Measurements from ENCODE around the gene FGGY.

The FGGY gene

DNA sequence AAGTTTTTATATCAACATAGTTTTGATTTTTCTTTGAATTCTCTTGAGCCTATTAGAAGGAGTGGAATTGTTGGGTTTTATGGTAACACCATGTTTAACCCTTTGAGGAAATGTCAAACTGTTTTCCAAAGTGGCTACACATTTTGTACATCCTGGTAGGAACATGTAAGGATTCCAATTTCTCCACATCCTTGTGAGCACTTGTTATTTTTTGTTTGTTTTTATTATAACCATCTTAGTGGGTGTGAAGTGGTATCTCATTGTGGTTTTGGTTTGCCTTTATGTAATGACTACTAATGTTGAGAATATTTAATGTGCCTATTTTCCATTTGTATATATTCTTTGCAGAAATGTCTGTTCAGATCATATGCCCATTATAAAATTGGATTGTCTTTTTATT lies 120.5 kb downstream of the FGGY start:
- no peak for FAIRE-seq

DNA sequence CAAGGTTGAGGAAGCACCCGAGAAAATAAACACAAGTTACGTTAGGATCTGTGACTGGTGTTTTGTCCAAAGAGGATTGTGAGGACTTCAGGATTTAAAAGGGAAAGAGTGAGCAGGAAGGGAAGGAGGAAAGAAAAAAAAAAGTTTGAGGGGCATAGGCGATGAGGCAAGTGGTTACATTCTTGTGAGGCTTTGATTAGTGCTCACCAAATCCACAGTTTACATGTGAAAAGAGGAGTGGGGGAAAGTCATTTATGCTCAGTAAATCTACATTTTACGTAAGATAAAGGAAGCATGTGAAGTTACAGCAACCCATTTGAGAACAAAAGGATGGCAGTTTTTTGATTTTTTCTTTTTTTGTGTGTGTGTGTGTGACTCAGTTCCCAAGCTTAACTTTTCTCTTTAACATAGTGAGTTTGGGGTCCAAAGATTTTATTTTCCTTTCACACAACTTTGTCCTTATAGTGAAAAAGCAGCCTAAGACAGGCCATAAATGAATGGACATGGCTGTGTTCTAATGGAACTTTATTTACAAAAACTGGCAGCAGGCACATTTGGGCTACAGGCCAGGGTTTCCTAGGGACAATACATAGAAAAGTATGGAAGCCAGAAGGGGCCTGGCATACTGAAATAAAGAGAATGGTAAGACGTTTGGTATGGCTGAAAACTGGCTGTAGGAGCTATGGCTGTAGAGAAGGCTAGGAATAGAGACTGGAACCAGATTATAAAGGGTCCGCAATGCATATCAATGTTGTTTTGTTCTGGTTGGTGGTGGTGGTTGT lies 121.7 kb downstream of the FGGY start:
- FAIRE-seq, result no peak

DNA sequence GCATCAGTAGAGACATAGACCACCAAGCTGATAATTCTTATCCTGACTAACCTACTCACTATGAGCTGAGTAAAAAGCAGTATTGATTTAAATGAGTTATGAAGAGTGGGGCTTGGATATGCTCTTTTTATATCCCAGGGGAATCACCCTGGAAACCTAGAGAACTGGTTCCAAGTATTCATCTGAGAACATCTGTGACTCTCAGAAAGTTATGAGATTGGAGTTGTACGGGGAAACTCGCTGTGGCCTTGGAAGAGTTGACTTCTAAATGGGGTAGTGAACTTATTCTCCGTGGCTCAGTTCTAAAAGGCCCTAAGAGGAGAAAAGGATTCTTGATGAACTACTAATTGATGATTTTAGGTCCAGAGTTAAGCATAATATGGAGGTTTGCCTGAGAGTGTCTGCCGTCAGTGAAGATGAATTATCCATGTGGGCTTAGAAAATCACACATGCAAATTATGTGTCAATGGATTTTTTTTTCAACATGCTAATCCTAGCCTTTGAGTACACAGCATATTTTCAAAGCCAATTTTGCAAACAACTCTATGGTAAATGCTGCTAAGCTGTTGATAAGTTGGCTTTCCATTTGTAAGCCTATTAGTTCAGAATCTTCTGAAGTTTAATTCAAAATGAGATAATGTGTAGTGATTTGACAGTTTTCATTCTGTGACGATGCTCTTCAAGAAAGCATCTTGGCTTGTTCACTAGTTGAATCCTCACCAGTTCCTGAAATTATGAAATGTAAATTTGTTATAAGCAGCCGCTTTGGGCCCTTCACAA lies 122.7 kb downstream of the FGGY start:
- FAIRE-seq, result no peak

DNA sequence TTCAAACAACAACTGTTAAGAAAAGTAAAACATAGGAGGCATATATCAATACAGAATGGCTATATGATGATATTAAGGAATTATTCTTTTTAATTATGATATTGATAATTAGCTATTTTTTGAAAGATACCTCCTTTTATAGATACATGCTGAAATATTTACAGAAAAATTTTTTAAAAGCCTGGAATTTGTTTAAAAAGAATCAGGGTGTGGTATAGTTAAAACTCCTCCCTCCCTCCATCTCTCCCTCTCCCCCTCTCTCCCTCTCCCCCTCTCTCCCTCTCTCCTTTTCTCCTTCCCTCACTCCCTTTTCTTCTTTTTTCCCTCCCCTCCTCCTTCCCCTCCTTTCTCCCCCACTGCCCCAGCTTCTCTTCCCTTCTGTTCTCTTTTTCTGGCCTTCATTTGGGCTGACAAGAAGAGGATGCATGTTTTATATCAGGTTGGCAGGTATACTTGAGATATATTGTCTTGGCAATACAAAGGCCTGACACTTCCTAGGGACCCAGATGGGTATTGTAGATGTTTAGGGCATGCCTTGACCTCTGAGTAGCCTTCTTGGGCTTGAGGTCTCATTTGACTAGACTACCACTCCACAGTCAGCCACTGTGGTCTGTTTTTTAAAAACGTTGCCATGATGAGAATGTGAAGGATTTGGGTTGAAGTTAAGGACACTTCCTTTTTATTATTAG lies 124.5 kb downstream of the FGGY start:
- FAIRE-seq, result no peak

DNA sequence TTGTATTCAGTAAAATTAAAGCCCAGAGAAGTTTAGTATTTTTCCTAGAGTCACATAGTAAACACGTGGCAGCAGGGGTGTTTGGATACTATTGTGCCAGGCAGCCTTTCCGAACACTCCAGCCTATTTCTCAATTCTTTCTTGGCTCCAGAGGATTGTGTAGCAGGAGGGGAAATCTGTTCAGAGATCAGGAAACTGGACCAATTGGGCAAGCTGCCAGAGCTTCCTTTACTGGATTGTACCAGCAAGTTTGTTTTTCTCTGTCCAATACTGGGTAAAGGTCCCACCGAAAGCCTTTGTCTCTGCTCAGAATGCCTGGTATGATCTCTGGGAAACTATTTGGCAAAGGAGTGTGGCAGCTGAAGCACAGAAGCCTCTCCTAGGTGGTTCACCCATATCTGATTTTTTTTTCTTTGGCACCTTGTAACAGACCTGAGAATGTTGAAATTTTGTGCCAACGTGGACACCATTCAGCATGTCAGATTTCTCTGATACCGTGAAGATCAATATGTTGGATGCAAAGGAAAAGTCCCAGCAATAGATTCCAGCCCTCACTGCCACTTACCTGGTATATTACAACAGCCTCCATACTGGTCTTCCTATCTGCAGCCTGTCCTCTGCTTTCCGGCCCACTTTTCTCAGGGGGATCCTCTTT lies 126.2 kb downstream of the FGGY start:
- FAIRE-seq, result no peak

DNA sequence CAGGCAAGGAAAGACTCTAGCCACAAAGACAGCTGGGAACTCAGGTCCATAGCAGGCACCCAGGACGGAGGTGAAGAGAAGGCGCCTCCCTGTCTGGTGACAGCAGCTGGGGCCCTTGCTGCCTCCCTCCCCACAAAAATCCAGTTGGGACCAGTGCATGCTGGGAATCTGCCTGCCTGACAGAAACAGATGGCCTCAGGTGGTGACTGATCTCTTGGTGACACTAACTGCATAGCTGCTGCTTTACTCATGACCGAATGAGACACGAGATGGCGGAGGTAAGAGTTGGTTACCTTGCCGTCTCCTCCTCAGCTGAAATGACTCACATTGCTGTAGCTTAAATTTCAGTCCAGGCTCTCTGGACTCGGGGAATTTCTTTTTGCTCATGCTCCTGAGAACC lies 130.3 kb downstream of the FGGY start:
- FAIRE-seq, result no peak

DNA sequence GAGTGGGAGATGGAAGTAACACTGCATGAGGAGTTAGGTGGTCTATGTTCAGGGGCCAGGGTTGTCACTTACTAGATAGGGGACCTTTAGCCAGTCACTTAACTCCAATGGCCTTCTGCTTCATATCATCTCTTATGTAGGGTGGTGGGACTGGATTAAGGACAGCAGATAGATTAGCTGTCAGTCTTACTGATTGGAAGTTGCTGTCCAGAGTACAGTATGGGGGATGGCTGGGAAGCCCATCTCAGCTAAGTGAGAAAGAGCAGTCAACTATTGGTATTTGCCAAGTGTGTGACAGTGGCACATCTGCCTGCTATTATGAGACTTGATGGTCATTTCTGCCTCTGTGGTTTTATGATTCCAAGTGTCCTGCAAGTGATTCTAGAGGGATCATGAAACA lies 130.9 kb downstream of the FGGY start:
- no peak for FAIRE-seq

DNA sequence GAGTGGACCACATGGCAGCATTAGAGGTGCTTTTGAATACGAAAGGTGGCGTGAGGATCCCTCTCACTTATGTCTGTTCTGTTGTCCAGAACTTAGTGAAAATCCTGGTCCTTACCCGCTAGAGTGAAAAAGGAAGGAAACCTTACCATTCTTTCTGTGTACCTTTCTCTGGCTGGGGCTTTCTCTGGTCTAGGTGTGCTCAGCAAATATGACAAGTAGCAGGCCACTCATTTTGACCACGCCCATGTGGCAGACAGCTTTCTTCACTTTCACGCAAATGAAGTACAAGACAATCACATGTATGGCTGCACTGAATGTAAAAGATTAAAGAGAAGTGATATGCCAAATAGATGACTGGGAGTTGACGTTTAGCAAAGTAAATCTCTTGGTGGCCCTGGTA lies 131.9 kb downstream of the FGGY start:
- FAIRE-seq, result no peak

DNA sequence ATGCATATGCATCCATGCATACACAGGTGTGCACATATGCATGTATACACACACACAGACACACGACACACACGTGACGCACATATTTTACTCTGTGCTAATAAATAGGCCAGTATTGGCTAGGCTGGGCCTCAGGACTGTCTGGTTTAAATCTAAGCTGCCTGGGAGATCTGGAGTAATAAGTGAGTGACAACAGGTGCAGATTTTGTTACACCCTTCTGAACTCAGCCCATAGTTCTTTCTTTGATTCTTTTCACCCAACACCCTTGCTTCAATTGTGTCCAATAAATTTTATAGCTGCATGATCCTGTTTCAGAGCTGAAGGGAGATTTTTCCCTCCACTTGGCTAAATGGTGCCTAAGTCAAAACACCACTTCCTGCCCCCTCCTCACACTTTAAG lies 132.8 kb downstream of the FGGY start:
- no peak for FAIRE-seq

DNA sequence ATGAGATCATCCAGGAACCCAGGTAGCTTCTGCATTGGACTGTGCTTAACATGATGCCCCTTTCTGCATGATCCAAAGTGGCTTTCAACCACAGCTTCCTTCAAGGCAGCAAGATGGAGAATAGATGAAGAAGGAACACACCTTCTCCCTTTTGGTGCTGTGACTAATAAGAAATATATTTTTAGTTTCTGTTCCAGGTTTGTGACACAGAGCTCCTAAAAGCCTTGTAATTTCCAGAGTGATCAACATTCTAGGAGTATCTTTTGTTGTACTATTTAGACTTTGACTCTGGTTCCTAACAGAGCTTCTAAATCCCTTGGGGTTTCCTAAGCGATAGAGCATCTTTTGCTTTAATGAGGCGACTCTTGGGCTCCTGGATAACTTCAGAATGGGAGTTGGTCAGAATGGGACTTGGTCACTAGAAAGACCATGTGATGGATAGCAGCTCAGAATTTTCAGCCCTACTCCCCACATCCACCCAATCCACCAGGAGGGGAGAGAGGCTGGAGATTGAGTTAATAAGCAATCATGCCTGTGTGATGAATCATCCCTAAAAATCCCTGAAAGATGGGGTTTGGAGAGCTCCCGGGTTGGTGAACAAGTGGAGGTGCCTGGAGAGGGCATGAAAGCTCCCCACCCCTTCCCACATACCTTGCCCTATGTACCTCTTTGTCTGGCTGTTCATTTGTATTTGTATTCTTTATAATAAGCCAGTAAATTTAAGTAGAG lies 134.8 kb downstream of the FGGY start:
- no peak for FAIRE-seq

DNA sequence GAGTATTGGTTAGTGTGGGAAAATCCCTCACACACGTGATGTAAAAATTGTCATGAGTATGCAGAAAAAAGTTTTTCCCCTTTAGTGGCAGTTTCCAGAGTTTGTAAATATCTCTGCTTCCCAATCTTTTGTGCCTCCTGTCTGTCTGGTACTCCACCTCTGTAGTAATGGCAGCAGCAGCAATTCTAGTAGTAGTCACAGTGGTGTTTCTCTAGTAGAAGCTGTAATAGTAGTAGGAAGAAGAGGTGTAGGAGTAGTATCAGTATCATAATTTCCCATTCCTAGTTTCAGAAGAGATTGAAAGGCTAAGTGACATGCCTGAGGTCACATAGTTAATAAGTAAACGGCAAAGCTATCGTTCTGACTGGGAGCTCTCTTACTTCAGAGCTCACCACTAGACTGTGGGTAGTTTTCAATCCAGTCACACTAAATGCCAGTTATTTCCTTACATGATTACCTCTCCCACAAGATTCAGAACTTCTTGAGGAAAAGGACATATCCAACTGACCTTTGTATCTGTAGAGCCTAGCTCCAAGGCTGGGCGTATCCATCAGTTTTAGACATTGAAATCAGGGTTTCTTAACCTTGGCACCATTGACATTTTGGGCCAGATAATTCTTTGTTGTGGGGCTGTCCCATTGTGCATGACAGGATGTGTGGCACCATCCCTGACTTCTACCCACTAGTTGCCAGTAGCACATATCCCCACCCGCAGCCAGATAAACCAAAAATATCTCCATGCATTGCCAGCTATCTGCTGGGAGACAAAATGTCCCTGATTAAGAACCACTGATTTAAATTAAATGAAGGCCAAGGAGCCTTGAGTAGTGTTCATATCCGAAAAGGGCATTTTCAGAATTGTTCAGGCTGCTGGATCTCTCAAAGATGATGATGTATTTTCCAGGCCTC lies 135.9 kb downstream of the FGGY start:
- no peak for FAIRE-seq

DNA sequence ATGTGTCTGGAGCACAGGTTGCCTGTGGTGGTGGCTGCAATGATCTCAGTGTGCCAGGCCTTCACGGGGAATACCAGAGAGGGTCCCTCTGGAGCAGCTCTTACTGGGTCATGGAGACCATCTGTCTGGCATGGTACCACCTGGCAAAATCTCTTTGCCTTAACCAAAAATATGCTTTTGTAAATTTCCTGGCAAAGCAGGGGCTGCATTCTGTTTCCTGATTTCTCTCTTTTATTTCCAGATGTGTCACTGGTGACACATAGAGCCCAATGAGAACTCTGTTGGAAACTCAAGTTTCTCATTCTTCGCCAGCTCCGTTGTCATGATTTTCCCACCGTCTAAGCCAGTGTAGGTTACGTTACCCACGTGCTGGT lies 136.5 kb downstream of the FGGY start:
- FAIRE-seq, result no peak

DNA sequence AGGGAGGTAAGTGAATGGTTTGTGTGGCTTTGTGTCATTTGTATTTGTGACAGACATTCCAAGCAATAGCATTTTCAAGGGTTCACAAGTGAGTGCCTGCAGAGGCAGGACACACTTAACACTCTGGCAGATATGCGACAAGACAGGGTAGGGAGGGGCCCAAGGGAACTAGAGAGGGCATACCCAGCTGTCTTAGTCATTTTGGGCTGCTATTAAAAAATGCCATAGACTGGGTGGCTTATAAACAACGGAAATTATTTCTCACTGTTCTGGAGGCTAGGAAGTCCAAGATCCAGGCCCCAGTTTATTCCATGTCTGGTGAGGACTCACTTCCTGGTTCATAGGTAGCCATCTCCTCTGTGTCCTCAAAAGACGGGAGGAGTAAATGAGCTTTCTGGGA lies 137.4 kb downstream of the FGGY start:
- no peak for FAIRE-seq

DNA sequence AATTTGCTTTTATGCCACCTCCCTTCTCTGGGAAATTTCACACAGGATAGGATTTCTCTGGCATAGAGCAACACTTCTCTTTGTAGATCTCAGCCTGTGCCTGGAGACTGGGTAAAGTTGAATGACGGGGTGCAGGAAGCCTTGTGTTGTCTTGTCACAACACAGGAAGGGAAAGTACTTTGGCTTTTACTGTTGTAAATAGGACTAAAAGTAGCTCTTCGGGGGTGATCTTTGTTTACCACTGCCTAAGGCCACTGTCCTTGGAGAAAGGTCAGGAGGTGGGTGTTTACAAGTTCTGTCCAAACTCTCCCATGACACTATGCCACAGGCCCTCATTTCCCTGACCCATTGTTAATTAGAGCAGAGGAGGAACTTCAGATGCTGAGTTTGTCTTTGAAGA lies 139.7 kb downstream of the FGGY start:
- no peak for FAIRE-seq

DNA sequence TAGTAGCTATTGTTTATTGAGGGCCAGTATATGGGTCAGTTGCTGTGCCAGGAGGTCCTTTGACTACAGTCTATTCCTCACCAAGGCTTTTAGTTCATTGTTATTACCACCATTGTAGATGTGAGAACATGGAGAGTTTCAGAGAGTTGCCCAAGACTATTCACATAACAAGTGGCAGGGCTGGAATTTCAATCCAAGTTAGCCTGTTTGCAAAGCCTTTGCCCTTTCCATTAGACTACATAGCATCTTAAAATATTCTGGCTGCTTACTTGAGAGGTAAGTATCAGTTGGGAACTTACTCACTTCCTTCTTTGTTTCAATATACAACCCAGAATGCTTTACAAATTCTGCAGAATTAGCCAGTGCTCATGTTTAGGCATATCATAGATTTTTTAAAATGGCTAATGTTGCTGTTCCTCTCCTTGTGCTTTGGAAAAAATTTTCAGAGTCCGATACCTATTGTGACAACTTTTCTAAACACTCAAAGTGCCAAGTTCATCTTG lies 141.2 kb downstream of the FGGY start:
- FAIRE-seq, result no peak

DNA sequence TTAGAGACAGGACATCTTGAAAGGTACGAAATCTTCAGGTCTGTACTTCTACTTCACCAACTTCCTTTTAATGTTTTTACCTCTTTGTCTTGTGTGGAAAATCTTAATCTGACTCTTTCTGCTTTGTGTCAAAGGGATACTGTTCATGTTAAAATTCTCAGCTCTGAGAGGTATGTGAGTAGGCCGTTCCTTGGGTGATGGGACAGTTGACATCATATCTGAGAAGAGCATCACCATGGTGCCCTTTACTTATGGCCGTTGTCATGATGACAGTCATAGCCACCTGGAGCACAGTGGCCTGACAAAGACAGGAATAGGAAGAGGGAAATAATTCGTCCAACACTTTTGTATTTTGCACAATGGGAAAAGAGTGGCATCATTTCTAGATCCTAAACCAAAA lies 145.6 kb downstream of the FGGY start:
- no peak for FAIRE-seq

DNA sequence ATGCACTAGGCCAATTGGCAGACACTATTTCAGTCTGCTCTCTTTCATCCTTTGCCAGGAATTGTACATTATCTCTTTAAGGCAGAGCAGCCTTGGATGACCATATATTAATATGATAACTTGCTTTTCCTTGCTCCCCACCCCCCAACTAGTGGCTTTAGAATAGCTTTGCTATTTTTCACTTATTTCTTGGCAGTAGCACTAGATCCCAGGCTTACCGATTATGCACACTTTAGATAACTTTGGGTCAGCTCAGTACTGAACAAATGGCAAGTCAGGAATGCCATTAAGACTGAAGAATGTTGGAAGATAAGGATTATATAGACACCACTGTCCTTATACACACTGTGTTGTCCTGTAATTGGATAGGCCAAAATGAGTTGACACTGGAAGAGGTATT lies 146.4 kb downstream of the FGGY start:
- FAIRE-seq, result no peak

DNA sequence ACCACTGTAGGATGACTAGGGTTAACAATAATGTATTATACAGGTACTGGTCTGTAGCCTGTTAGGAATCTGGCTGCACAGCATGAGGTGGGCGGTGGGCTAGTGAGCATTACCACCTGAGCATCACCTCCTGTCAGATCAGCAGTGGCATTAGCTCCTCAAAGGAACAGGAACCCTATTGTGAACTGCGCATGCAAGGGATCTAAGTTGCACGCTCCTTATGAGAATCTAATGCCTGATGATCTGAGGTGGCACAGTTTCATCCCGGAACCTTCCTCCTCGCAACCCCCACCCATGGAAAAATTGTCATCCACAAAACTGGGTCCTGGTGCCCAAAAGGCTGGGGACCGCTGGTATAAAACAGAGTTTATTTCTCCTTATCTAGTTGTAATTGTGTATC lies 147.6 kb downstream of the FGGY start:
- FAIRE-seq, result no peak

DNA sequence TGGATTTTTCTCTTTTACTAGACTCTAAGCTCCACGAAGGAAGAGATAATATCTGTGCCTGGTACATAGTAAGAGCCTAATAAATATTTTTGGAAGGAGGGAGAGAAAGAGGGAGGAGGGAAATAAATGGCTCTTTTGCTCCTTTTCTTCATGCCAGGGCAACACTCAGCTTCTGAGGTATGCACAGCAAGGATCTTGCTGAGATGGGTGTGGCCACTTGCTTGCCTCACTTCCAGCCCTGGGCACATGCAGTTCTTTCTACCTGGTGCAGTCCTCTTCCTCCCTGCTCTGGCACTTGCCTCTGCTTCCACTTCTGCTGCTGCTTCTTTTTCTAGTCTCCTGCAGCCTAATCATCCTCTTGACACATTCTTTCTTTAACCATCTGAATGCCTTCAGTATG lies 148.1 kb downstream of the FGGY start:
- FAIRE-seq, result no peak

DNA sequence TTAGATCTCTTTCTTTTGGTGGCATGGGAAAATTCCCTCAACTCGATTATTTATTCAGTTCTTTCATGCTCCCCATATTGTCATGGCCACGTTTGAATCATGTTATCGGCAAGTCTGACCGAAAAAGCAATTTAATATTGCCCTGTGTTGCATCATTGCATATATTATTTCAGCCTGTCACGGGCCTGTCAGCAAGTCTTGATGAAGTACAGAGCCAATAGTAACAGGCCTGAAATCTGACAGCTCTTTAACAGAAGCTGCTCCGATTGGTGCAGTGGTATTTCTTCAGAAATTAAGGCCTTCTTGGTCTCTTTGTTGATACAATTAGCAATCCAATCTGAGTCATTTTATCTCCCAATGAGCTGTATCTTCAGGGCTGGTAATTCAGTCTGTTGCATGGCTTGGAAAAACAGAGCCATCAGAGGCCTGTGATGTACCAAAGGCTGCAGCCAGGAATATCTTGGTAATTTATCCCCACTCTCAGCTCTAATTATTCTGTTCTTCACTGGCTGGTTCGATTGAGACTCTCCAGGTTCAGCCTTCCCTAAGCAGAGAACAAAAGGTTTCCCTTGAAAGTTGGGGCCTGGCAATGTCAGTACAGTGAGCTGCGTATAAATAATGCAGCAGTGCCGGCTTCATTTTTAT lies 149.5 kb downstream of the FGGY start:
- no peak for FAIRE-seq

DNA sequence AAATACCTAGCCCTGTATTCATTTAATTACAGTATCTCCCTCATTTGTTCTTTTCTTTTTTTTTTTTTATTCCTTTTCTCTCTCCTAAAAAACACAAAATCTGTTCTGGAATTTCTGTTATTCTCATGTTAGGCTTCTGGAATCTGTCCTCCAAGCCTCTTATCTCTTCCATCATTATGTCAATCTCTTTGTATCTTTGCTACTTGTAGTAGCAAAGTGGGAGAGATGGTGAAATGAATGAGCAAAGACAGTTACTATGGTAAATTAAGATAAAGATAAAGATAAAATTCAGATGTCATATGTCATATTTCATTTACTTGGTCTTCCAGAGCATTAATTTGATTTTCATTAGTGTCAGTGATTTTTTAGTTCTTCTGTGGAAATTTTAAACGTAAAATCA lies 155.1 kb downstream of the FGGY start:
- no peak for FAIRE-seq

Measured in endometrium (tissue), 2 donors.